Ascending aorta (tissue), 2 donors: ENCODE results near the gene SMIM38. TPM values are rescaled to one million over a fixed set of nuclear protein-coding genes. Genes with fewer than 3 reads are reported as not detected.

ENCODE experiments used
- DNase-seq, 2 donors: peaks; one replicate each; pipeline ENCODE4 v3.0.0-alpha.2; 2019; ENCODE audit warnings: low spot score in 2 of 2
- H3K27ac ChIP-seq, 2 donors: fragments of 200-600 bp; sonication (generic); one replicate each; pipeline ENCODE4 v1.5.1; 2016 to 2017; ENCODE audit warnings: mild to moderate bottlenecking in 1 of 2
- H3K27me3 ChIP-seq: fragments of 200-600 bp; sonication (generic); one replicate; pipeline ENCODE4 v1.5.1; 2017
- H3K36me3 ChIP-seq, 2 donors: fragments of 200-600 bp; sonication (generic); one replicate each; pipeline ENCODE4 v1.5.1; 2016
- H3K4me1 ChIP-seq, 2 donors: fragments of 200-600 bp; sonication (generic); one replicate each; pipeline ENCODE4 v1.5.1; 2016 to 2017; ENCODE audit warnings: mild to moderate bottlenecking in 1 of 2
- H3K4me3 ChIP-seq, 2 donors: fragments of 200-600 bp; sonication (generic); one replicate each; pipeline ENCODE4 v1.5.1; 2016 to 2017; ENCODE audit warnings: mild to moderate bottlenecking in 1 of 2
- H3K9me3 ChIP-seq, 2 donors: fragments of 200-600 bp; sonication (generic); one replicate each; pipeline ENCODE4 v1.5.1; 2016
- CTCF ChIP-seq, 3 experiments: fragments of 200-600 bp in 2 of 3; fragments of 450-650 bp in 1 of 3; sonication (generic) in 2 of 3; IDR thresholded peaks; one replicate each; pipeline ENCODE4 v1.5.1; 2016 to 2019; ENCODE audit warnings: antibody characterized with exemption in 3 of 3, mild to moderate bottlenecking in 1 of 3, moderate library complexity in 1 of 3
- intact Hi-C: fragments of 100-400 bp; cut with DNase I; formaldehyde crosslinking; loops from one replicate; pipeline ENCODE4 v1.15.1; 2023
- total RNA-seq: library from RNA; depleted of rRNA; stranded (reverse); fragments of >200 nt; gene quantifications from one replicate; pipeline ENCODE4 v1.1.0, GENCODE V29; 2016

The SMIM38 gene
- total RNA-seq, 1 donor from 2014 or later: 3.1 TPM

- no peaks in the 10 kb centered on the region for H3K27me3 ChIP-seq
- H3K27ac ChIP-seq: no peak overlapping the region
- H3K4me1 ChIP-seq: no peaks in the 10 kb centered on the region
- H3K4me3 ChIP-seq: no peak overlapping the region
- DNase-seq: no peak
- H3K9me3 ChIP-seq: no peaks in the 10 kb centered on the region
- no peak for TF ChIP-seq CTCF (IDR thresholded peaks at IDR 0.05)
- intact Hi-C loops: no loop called here
- no peaks in the 10 kb centered on the region for H3K36me3 ChIP-seq
Observed at GRCh38 chr11:69195824-69196782, 40.4 kb downstream of the SMIM38 start.

GRCh38 chr11:69196783-69197169 is 41.0 kb downstream of the SMIM38 start:
- TF ChIP-seq CTCF (IDR thresholded peaks at IDR 0.05): no peak
- no peak overlapping the region for H3K27ac ChIP-seq
- no peaks in the 10 kb centered on the region for H3K36me3 ChIP-seq
- H3K4me1 ChIP-seq: no peaks in the 10 kb centered on the region
- H3K4me3 ChIP-seq: no peak overlapping the region
- no peaks in the 10 kb centered on the region for H3K27me3 ChIP-seq
- DNase-seq: no peak
- intact Hi-C loops: no loop called here
- no peaks in the 10 kb centered on the region for H3K9me3 ChIP-seq

- no peak for TF ChIP-seq CTCF (IDR thresholded peaks at IDR 0.05)
- intact Hi-C loops: no loop called here
Observed at GRCh38 chr11:69198891-69199582, 43.3 kb downstream of the SMIM38 start.

GRCh38 chr11:69199583-69200315 is 44.0 kb downstream of the SMIM38 start:
- DNase-seq: no peak
- Histone ChIP-seq H3K27me3 (no peaks in the 10 kb centered on the region), H3K36me3 (no peaks in the 10 kb centered on the region), H3K27ac (no peak overlapping the region), H3K4me3 (no peak overlapping the region), H3K9me3 (no peaks in the 10 kb centered on the region), H3K4me1 (peaks cover 0 to 5% of the 10 kb centered on the region in 2 donors)
- no peak for TF ChIP-seq CTCF (IDR thresholded peaks at IDR 0.05)
- intact Hi-C loops: no loop called here

More at GRCh38 chr11:69198891-69199582, 43.3 kb downstream of the SMIM38 start:
- no peak overlapping the region for H3K27ac ChIP-seq
- H3K4me3 ChIP-seq: no peak overlapping the region
- DNase-seq: no peak
- H3K4me1 ChIP-seq: peaks cover 0 to 5% of the 10 kb centered on the region in 2 donors
- no peaks in the 10 kb centered on the region for H3K27me3 ChIP-seq
- H3K36me3 ChIP-seq: no peaks in the 10 kb centered on the region
- H3K9me3 ChIP-seq: no peaks in the 10 kb centered on the region

GRCh38 chr11:69200331-69201065 is 44.8 kb downstream of the SMIM38 start:
- Histone ChIP-seq H3K9me3 (no peaks in the 10 kb centered on the region), H3K27ac (no peak overlapping the region), H3K4me1 (peaks cover 0 to 5% of the 10 kb centered on the region in 2 donors), H3K27me3 (no peaks in the 10 kb centered on the region), H3K36me3 (no peaks in the 10 kb centered on the region), H3K4me3 (no peak overlapping the region)
- no peak for TF ChIP-seq CTCF (IDR thresholded peaks at IDR 0.05)
- intact Hi-C loops: no loop called here
- no peak for DNase-seq
